Neural crest cell (in vitro differentiated cells): ENCODE measurements around the gene RBBP8NL. TPM values are rescaled to one million over a fixed set of nuclear protein-coding genes. Genes with fewer than 3 reads are reported as not detected.

Experiments
- DNase-seq: peaks from one replicate; pipeline ENCODE4 v3.0.0; 2021; ENCODE audit warnings: low read depth, mixed read lengths, low spot score
- H3K27ac Mint-ChIP-seq: one replicate; pipeline ENCODE4 v1.8.0; 2021; ENCODE audit warnings: mild to moderate bottlenecking, mixed read lengths; ENCODE audit not compliant: unreplicated experiment
- H3K27me3 Mint-ChIP-seq: 2 replicates; pipeline ENCODE4 v1.8.0; 2021; ENCODE audit warnings: low read depth, mild to moderate bottlenecking, mixed read lengths
- H3K36me3 Mint-ChIP-seq: 2 replicates; pipeline ENCODE4 v1.8.0; 2021; ENCODE audit warnings: low read depth, mild to moderate bottlenecking, mixed read lengths
- H3K4me1 Mint-ChIP-seq: 2 replicates; pipeline ENCODE4 v1.8.0; 2021; ENCODE audit warnings: mixed read lengths
- H3K4me3 Mint-ChIP-seq: one replicate; pipeline ENCODE4 v1.8.0; 2021; ENCODE audit warnings: mild to moderate bottlenecking, mixed read lengths
- H3K9me3 Mint-ChIP-seq: 2 replicates; pipeline ENCODE4 v1.8.0; 2021; ENCODE audit warnings: mixed read lengths
- CTCF ChIP-seq: fragments of 200-600 bp; sonication (generic); conservative IDR thresholded peaks from 2 replicates; pipeline ENCODE4 v1.5.0; 2021; ENCODE audit warnings: antibody characterized with exemption, mild to moderate bottlenecking
- total RNA-seq: library from RNA; stranded (reverse); gene quantifications from 2 replicates; pipeline ENCODE4 v1.2.1, GENCODE V29; 2021

Gene RBBP8NL
- total RNA-seq, 1 donor from 2014 or later: not detected

GRCh38 chr20:62422636-62423325 lies 4.6 kb downstream of the RBBP8NL start:
- no peaks in the 10 kb centered on the region for H3K4me1 Mint-ChIP-seq
- H3K27ac Mint-ChIP-seq: no peak overlapping the region
- no peak for TF ChIP-seq CTCF
- no peak overlapping the region for H3K4me3 Mint-ChIP-seq
- no peak for DNase-seq
- no peaks in the 10 kb centered on the region for H3K27me3 Mint-ChIP-seq
- H3K9me3 Mint-ChIP-seq: no peaks in the 10 kb centered on the region
- no peaks in the 10 kb centered on the region for H3K36me3 Mint-ChIP-seq

GRCh38 chr20:62421716-62421990 lies 5.7 kb downstream of the RBBP8NL start:
- Mint-ChIP-seq H3K36me3 (no peaks in the 10 kb centered on the region), H3K9me3 (no peaks in the 10 kb centered on the region), H3K4me1 (no peaks in the 10 kb centered on the region), H3K27me3 (no peaks in the 10 kb centered on the region), H3K4me3 (no peak overlapping the region), H3K27ac (no peak overlapping the region)
- no peak for DNase-seq
- TF ChIP-seq CTCF: no peak

GRCh38 chr20:62420846-62421715 lies 6.3 kb downstream of the RBBP8NL start:
- no peak overlapping the region for H3K27ac Mint-ChIP-seq
- no peaks in the 10 kb centered on the region for H3K9me3 Mint-ChIP-seq
- DNase-seq: no peak
- H3K36me3 Mint-ChIP-seq: no peaks in the 10 kb centered on the region
- H3K4me1 Mint-ChIP-seq: no peaks in the 10 kb centered on the region
- H3K4me3 Mint-ChIP-seq: no peak overlapping the region
- H3K27me3 Mint-ChIP-seq: no peaks in the 10 kb centered on the region
- TF ChIP-seq CTCF: no peak

GRCh38 chr20:62419759-62420158 lies 7.6 kb downstream of the RBBP8NL start:
- no peak for DNase-seq
- H3K36me3 Mint-ChIP-seq: no peaks in the 10 kb centered on the region
- H3K27me3 Mint-ChIP-seq: no peaks in the 10 kb centered on the region
- no peaks in the 10 kb centered on the region for H3K4me1 Mint-ChIP-seq
- H3K4me3 Mint-ChIP-seq: no peak overlapping the region
- no peak overlapping the region for H3K27ac Mint-ChIP-seq
- TF ChIP-seq CTCF: no peak
- H3K9me3 Mint-ChIP-seq: no peaks in the 10 kb centered on the region

- no peak for TF ChIP-seq CTCF
- no peaks in the 10 kb centered on the region for H3K9me3 Mint-ChIP-seq
- H3K27ac Mint-ChIP-seq: no peak overlapping the region
- no peak overlapping the region for H3K4me3 Mint-ChIP-seq
- H3K4me1 Mint-ChIP-seq: no peaks in the 10 kb centered on the region
- no peaks in the 10 kb centered on the region for H3K36me3 Mint-ChIP-seq
- H3K27me3 Mint-ChIP-seq: no peaks in the 10 kb centered on the region
- DNase-seq: no peak
Observed at GRCh38 chr20:62418709-62419487, 8.4 kb downstream of the RBBP8NL start.
